NCI-H226 (cell line): ENCODE data around the gene FBH1.
"Not testable (repeated sequence)": the region's sequence is repeated elsewhere in the genome, so short reads cannot be mapped to it uniquely, and the experiment has no call there.

Experiments used
- DNase-seq: peaks from one replicate; pipeline ENCODE4 v3.0.0-alpha.2; 2015

The FBH1 gene

DNA sequence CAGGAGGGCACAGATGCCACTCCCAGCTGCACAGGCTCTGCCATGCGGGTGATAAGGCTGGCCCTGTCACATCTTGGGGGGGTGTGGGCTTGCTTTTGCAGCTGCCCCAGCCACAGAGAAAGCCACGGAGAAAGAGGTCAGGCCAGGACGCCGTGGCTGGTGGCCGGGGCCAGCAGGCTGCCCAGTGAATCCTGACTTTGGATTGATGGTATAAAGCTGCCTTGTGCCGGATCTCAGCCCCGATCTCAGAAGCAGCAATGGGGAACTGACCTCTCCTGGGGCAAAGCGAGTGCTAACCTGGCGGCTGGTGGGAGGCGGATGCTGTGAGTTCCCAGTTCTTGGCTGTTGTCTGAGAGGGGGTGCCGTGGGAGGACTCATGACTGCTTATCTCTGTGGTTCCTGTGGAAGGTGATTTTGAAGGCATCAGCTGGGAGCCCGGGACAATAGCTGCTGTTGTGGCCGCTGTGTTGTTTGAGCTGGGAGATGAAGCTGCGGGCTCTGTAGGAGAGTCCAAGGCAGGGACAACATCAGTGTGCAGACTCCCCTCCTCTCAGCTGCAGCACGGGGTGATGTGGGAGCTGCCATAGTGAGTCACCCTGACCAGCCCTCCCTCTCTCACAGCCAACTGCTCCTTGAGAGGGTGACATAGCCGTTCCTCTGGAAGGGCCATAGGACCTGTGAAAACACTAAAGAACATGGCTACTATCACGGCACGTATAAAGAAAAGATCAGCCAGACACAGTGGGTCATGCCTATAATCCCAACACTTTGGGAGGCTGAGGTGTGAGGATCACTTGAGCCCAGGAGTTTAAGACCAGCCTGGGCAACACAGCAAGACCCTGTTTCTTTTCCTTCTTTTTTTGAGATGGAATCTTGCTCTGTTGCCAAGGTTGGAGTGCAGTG is 70.3 kb downstream of the FBH1 start:
- DNase-seq: no peak

DNA sequence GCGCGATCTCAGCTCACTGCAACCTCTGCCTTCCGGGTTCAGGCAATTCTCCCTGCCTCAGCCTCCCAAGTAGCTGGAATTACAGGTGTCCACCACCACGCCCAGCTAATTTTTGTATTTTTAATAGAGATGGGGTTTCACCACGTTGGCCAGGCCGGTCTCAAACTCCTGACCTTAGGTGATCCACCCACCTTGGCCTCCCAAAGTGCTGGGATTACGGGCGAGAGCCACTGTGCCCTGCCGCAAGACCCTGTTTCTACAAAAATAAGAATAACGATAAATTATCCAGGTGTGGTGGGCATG is 70.9 kb downstream of the FBH1 start:
- not testable (repeated sequence) for DNase-seq

DNA sequence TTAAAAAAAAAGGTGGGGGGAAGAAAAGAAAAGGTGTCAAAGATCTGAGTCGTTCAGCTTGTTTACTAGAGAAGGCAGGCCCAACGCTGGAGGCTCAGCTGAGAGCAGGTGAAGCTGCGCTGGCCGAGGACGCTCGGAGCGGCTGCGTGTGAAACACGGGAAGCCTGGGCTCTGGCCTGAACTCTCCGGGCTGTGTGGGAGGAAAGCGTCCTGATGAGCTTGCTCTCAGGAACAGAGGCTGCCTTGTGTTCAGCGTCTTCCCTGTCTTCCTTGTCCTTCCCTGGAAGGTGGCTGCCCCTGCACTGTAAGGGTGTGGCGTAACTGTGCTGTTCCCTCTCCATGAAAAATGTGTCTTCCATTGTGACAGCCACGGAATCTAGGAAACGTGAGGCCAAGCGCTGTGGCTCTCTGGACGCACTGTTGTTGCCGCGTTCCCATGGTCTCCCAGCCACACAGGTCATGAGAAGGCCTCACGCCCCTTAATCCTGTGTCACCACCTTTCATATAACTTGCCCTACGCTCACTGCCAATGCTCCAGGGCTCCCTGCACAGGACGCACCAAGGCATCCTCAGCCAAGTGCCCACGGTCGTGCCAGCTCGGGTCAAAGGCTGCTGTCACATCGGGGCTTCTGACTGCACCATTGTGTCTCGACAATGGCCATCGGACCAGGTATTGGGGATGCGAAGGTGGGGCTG is 71.5 kb downstream of the FBH1 start:
- no peak for DNase-seq

DNA sequence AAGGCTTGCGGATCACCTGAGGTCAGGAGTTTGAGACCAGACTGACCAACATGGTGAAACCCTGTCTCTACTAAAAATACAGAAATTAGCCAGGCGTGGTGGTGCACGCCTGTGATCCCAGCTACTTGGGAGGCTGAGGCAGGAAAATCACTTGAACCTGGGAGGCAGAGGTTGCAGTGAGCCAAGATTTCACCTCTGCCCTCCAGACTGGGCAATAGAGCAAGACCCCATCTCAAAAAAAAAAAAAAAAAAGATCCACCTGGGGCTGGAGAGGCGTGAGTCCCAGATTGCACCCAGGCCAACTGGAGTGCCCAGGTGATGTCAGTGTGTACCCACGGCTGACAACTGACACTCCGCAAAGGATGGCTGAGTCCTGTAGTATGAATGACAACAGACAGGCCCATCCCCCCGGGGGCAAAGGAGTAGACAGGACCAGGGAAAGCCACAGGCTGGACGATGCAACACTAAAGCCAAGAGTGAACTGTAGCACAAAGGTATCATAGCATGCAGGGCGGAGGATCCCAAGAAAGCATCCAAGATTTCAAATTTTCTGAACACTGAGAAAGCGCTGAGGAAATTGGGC is 72.4 kb downstream of the FBH1 start:
- not testable (repeated sequence) for DNase-seq

DNA sequence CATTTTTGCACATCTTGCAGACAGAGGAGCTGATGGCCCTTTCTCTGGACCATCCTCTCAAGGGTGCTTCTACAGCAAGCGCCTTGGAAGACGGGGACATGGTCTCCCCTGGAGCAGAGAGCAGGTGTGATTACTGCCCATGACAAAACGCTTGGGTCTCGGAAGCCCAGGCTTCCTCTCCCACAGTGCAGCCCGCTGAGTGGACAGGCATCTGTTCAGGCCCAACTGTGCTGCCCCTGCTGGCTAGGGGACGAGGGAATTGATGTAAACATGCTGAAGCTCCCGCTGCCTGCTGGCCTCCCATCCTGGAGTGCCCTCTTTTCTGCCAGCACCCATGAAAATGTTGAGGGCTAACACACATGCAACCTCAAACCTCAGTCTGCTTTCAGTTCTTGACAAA is 73.0 kb downstream of the FBH1 start:
- no peak for DNase-seq

DNA sequence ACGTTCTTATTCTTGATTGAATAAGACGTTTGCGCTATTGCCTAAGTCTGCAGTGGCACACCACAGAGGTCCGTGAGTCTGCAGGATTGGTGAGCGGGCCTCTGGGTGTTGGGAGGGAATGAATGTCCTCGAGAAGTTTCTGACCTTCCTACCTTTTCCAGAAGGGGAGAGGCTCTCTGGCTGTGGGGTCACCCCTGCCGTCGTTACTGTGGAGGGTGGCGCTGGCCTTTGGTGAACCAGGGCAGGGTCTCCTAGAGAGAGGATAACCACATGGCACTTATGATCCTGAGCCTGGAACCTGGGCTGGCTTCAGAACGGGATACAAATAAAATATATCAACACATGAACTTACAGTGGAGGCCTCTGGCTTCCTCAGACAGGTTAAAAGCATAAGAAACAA is 73.5 kb downstream of the FBH1 start:
- no peak for DNase-seq

DNA sequence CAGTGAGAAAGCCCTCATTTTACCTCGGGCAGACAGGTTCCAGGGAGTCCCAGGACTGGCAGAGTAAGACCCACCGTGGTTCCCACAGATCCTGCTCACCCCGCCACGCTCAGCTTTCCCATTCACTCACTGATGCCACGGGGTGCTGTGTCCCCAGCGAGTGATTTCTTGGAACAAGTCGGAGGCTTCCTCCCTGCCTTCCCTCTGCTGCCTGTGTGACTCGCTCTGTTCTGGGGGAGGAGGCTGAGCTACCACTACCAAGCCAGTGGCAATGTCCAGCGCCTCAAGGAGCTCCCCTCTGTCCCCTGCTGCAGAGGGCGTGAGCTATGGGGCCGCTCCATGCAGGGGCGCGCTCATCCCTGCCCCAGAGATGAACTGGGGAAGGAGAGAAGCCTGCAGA is 74.7 kb downstream of the FBH1 start:
- no peak for DNase-seq

DNA sequence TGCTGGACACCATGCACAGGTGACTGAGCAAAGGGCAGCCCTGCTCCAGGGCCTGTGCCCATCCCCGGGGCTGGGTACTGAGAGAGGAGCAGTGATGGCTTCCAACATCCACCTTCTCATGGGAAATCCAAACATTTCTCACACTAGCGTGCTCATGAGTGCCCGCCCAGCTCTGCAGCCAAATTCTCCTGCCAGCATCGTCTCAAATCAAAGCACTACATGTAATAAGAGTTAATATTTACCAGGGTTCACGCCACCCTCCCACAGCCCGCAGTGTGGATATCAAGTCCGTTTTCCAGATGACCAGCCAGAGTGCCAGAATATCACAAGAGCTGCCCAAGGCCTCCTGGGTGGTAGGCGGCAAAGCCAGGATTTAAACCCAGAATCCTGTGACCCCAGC is 75.2 kb downstream of the FBH1 start:
- no peak for DNase-seq

DNA sequence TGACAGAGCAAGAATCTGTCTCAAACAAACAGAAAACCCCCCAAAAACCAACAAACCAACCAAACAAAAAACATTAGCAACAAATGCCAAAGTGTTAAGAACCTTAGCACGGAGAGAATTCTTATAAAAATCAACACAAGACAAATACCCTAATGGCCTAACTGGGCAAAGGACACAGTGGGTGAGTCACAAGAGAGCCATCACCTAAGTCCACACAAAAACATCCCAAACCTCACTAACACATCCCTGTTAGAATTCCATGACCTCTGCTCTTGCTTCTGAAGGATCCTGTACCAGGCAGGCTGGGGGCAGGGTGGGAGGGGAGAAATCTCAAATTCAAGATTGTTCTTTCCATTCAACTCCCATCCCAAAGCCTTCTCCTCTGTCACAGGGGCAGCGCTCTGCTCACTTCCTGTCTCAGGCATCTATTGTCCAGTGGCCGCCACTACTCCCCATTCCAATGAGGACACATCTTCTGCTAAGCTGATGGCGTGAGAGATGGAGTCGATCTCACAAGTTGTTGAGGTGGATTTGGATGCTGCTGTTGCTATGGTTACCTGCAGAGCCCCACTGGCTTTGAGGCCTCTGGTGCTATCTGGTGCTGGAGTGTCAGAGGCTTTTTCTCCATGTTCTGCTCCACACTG is 78.1 kb downstream of the FBH1 start:
- no peak for DNase-seq

DNA sequence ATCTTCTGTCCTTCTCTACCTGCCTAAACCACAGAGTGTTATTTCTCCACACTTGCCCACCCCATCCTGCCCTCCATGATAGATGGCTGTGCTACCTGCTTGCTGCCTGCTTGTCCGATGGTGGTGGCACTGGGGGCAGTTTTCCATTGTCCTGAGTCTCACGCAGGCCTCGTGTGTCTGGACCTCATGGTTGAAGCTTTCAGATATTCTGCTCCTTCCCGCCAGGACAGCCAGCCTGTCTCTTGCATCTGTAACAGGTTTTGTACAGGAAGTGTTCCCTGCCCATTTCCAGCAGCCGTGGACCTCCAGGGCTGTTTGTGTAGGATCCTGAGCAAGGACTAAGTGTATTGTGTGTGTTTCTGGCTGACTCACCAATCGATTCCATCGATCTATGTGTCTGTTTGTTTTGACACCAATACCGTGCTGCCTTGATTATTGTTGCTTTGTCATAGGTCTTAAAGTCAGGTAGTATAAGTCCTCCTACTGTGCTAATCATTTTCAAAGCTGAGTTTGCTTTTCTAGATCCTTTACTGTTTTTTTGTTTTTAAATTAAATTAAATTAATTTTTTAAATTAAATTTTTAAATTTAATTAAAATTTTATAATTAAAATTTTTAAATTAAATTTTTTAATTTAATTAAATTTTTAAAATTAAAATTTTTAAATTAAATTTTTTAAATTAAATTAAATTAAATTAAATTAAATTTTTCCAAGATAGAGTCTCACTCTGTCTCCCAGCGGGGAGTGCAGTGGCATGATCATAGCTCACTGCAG is 78.8 kb downstream of the FBH1 start:
- DNase-seq: no peak

DNA sequence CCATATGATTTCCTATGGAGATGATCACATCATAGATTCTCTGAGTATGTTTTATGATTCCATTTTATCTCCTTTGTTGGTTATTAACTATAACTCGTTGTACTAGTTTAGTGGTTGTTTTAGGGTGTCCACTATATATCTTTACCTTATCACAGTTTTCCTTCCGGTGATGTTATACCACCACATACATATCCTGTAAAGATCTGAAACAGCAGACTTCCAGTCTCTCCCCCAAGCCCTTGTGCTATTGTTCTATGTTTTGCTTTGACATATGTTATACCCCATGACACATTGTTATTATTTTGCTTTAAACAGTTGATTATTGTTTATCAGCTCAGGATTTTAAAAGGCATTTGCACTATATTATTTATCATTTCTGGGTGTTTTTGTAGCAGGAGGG is 80.0 kb downstream of the FBH1 start:
- DNase-seq: no peak

DNA sequence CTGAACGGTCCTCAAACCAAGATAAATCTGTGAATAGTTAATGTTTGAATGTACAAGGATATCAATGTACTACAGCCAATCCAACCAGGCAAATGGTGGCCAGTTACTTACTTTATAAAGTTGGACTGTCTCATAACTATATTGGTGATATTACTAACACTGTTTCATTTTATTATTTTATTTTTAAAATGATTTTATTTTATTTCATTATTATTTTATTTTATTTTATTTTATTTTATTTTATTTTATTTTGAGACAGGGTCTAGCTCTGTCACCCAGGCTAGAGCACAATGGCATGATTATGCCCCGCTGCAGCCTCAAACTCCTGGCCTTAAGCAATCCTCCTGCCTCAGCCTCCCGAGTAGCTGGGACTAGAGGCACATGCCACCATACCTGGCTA is 80.5 kb downstream of the FBH1 start:
- DNase-seq: no peak

DNA sequence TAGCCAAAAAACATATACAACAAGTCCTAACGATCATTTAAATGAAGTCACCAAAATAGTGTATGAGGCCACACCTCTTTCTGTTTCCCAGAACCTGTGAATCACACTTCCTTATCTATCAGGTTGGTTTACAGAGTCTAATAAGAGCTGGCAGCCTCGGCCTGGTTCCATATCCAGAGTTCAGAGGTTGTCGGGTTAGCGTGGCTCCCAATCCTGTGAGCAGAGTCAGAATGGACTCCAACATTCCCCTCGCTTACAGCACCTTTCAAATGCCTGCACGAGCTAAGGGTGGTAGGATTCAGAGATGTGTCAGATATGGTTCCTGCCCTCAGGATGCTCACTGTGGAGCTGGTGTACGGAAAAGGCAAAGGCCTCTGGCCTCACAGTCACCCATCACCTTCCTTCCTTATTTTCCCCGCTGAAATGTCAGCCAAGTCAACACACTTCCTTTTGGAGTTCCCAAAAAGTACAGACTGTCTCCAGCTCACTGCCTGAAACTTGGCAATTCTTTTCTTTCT is 81.3 kb downstream of the FBH1 start:
- peak; percentile 37 for DNase-seq

DNA sequence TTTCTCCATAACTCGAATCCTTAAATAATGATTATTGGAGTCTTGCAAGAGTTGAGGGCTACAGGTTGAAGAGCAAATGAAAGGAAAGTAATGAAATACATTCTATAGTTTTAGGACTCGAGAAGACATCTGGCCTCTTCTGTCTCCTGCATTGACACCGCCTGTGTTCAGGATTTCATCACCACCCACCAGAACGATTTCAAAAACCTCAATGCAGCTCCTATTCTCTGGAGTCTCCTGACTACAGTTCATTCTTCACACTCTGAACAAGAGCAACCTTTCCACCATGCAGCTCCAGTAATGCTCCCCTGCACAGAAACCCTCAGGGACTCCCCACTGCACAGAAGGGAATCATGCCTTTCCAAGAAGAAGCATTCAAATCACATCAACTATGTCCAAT is 81.8 kb downstream of the FBH1 start:
- no peak for DNase-seq

DNA sequence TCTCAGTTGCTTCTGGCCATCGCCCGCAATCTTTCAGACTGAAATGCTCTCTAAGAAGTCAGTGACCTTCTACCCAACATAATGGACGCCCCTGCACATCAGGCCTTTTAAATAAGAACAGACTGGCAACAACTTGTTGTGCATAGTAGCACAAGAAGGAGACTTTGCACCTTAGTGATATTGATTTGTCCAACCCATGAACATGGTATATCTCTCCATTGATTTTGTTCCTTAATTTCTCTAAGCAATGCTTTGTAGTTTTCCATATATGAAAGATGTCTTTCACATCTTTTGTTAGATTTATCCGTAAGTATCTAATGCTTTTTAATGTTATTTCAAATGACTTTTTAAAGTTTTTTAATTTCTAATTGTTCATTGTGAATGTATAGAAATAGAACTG is 83.0 kb downstream of the FBH1 start:
- DNase-seq: no peak

DNA sequence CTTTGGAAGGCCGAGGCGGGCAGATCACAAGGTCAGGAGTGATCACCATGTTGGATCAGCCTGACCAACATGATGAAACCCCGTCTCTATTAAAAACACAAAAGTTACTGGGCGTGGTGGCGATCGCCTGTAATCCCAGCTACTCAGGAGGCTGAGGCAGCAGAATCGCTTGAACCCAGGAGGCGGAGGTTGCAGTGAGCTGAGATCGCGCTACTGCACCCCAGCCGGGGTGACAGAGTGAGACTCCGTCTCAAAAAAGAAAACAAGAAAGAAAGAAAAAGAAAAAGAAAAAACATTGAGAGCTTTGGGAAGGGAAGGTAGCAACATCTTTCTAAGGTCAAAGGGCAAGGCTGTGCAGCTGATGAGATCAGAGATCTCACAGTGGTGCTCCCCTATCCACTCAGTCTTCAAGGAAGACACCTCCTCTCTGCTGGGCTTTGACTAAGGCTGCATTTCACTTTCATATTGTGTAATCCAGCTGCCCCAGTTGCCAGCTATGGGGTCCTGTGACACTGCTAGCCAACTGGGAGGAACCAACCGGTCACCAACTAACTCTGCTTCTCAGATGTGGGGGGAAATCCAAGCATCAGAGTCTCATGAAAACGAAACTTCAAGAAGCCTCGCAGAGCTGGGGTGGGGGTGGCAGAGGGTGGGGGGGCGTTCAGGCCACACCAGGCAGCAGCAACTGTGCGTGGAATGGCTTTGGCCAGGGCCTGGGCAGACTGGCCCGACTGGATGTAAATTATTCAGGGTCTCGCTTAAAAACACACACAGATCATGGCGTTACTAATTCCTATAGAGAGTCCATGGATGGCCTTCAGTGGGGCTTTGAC is 85.8 kb downstream of the FBH1 start:
- DNase-seq: no peak

DNA sequence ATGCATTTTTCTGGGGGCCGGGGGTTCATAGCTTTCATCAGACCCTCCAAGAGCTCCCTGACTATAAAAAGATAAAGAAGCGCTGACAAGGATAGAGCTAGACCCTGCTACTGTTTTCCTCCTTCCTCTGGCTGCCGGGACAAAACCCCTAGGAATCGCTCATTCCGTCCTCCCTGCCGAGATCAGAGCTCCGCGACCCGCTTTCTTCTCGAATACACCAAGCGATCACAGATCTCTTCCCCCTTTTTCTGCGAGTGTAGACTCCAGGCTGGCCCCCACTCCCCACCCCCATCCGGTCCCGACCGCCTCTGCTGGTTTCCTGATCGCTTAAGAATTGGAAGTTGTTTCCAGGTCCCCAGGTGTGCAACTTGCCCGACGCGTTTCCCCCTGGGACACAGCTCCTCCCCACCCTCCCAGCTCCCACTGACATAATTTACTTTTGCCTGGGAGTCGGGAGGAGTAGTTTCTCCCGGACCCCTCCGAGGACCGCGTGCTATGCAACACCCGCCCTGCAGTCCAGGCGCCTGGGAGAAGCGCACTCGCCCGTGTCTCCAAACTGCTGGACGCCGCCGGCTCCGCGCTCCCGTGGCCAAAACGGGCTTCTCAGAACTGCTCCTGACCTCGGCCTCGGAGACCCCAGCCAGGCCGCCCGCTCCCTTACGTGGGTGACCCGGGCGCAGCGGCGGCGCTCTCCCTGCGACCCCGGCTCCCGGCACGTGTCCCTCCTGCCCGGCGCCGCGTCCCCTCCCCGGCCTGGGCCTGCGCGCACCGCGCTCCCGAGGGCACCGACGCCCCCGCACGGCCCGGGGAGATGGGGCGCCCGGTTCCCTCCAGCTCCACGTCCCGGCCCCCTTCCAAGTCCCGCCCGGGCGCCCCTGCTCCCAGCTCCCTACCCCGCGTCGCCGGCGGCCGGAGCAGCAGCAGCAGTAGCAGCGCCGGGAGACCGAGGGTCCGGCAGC is 86.7 kb downstream of the FBH1 start:
- peak; percentile 7 for DNase-seq

DNA sequence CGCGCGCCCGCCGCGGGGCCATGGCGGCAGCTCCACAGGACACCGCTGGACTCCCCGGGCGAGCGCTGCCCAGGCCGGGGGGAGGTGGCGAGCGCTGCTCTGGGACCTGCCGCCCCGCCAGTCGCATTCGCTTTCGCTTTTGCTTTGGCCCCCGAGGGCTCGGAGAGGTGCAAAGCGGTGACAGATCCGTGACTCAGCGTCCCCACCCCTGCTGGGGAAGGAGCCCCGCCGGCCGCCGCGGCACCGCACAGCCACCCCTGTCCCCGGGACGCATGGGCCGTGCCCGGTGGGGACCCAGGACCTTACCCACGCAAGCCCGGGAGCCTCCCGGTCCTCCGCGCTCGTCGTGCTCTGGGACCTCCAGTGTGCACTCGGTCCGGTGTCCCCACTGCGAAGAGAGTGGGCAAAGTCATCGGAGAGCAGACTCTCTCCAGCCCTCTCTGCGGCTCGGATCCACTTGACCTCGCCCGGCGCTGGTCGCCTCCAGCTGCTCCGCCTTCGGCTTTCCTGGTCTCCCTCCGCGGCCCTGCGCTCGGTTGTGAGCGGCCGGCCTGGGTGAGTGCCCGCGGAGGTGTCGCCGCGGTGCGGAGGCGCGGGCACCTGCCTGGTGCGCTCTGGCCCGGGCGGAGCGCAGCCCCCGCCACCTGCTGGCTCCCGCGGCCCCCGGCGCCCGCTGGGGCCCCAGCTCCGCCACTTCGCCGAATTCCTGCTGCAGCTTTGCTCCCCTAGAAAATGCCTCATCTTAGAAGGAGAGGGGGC is 87.6 kb downstream of the FBH1 start, which contains the start of gene IL15RA:
Gene IL15RA, minus strand, starts transcription at position 73 of the 759 bp plus-strand sequence. Its CDS starts 51 bp downstream, at position 22.
- DNase-seq: peak; percentile 35

DNA sequence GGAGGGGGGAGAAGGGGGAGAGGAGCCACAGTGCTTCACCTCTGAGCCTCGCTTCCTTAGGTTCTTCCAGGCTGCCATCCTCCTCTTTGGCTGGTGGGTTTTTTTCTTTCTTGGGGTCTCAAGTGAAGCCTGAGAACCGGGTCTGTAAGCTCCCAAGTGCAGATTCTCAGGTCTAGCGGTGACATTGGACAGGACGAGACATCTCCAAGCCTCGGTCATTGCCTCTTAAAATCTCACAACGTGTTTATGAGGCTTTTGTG is 88.1 kb downstream of the FBH1 start:
- DNase-seq: no peak

DNA sequence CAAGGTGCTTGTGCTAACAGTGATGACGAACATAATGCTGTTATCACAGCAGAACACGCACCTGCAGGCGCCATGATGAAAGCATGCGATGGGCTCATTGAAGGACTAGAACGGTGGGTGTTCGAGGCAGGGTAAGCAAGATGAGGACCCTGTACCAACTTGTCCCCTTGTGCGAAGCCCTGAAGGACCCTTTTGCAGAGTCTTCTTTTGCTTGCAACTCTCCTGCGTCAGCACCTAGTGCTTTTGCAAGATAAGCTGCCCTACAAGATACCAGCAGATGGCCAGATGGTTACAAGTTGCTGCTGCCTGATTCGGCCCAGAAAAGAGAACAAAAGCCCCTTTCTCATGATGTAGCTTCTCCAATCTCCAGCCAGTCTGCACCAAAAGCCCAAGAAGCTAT is 91.5 kb downstream of the FBH1 start:
- no peak for DNase-seq
